Stimulated activated CD4-positive, alpha-beta T cell treated with anti-CD3 and anti-CD28 coated beads, Interleukin-15, amount 100 ng/mL, for 48 hours (primary cell): ENCODE results near the gene CYP11A1.
A peak's percentile ranks its signal among the peaks of the same experiment; 100 is the strongest.
"Not testable (repeated sequence)": the region's sequence is repeated elsewhere in the genome, so short reads cannot be mapped to it uniquely, and the experiment has no call there.

Experiments
- DNase-seq, 2 donors: peaks; one replicate each; pipeline ENCODE4 v3.0.0-alpha.2; 2020; ENCODE audit warnings: low read depth in 2 of 2

The CYP11A1 gene

DNA sequence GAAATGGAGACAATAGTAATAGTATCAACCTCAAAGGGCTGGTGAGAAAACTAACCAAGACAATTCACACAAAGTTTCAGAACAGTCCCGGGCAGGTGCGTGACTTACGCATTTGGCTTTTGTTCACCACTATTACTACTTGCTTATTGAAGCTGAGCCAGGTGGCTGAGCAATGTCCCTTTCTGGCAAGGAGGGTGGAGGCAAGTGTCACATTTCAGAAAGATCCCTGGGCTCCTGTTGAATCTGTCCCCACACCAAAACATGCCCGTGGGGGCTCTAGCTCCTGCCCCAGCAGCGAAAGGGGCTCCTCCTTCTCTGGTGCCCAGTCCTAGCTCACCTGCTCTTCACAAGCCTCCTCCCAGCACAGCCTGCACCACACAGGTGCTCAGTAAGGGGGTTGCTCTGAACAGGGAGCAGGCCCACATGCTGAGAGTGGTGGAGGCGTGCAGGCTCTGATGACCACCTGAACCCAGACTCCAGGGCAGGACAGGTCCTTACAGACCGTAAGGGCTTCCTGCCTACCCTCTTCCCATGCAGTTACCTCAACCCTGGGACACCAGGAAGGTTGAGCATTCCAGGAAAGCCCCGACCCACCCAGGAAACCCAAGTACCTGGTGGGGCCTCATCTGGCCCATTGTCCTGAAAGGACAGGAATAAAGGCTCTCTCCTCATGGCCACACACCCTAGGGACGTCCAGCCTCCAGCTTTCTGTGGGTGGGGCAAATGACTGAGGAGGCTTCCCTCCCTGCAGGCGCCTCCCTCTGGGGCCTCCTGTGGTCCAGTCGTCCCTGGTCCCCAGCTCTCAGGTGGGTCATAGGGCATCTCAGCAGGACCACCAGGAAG lies 33.7 kb upstream of the CYP11A1 start:
- peak in 1 of 2 donors; percentile 52 for DNase-seq

DNA sequence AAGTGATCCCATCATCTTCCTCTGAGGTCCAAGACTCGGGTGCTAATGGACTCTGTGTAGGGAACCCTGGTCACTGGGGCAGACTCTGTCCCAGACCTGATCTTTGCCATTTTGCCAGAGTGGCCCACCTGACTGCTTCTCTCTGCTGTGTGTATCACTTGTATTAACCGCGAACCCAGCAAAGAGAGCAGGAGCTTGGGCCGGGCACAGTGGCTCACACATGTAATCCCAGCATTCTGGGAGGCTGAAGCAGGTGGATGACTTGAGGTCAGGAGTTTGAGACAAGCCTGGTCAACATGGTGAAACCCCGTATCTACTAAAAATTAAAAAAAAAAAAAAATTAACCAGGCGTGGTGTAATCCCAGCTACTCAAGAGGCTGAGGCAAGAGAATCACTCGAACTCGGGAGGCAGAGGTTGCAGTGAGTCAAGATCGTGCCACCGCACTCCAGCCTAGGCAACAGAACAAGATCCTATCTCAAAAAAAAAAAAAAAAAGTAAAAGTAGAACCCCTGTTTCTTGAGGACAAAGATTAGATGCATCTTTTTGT lies 32.9 kb upstream of the CYP11A1 start:
- no peak for DNase-seq

DNA sequence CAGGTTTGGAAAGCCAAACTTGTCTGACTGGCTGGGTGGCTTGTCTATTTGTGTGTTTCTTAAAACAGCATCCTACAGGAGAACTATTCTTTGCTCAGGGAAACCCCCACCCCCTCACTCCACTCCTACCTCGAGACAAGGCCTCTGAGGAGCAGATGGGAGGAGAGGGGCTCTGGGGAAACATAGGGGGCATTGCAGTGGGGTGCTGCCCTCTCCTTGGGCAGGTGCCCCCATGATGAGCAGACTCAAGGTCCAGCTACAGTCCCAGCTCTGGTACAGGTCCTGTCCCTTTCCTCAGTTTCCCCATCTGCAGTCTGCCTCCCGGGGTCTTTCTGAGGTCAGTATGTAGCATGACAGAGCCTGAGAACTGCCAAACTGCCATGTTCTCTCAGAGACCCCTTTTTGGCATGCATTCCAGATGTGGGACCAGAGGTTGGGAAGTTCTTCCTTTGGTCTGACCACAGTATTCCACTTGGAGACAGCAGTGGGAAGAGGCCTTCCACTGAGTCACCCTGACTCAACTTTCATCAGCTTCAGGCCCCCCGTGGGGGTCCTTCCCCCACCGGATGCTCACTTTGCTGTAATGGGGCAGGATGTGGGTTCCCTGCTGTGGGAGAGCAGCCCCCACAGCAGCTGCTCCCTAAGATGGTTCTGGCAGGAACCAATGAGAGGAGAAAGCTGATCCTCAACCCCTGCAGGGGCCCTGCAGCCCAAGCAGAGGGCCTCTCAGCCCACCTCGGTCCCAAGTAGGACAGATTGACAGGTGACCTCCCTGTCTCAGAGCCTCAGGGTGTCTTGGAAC lies 32.3 kb upstream of the CYP11A1 start:
- peak in 1 of 2 donors; percentile 51 for DNase-seq

DNA sequence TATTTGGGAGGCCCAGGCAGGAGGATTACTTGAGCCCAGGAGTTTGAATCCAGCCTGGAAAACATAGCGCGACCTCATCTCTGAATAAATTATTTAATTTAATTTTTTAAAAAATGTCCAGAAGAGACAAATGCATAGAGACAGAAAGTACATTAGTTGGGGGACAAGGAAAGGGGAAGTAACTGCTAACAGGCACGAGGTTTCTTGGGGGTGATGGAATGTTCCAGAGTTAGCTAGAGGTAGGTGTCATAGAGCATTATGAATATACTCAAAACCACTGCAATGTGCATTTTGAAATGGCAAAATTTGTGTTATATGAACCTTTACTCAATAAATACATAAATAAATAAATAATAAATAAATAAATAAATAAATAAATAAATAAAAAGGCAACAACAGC lies 31.7 kb upstream of the CYP11A1 start:
- DNase-seq: no peak

DNA sequence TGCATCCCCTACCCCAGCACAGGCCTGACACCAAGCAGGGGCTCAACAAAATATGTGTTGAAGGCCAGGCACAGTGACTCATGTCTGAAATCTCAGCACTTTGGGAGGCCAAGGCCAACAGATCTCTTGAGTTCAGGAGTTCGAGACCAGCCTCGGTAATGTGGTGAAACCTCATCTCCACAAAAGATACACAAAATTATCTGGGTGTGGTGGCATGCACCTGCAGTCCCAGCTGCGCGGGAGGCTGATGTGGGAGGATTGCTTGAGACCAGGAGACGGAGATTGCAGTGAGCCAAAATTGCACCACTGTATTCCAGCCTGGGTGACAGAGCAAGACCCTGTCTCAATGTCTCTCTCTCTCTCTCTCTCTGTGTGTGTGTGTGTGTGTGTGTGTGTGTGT lies 30.7 kb upstream of the CYP11A1 start:
- DNase-seq: no peak

DNA sequence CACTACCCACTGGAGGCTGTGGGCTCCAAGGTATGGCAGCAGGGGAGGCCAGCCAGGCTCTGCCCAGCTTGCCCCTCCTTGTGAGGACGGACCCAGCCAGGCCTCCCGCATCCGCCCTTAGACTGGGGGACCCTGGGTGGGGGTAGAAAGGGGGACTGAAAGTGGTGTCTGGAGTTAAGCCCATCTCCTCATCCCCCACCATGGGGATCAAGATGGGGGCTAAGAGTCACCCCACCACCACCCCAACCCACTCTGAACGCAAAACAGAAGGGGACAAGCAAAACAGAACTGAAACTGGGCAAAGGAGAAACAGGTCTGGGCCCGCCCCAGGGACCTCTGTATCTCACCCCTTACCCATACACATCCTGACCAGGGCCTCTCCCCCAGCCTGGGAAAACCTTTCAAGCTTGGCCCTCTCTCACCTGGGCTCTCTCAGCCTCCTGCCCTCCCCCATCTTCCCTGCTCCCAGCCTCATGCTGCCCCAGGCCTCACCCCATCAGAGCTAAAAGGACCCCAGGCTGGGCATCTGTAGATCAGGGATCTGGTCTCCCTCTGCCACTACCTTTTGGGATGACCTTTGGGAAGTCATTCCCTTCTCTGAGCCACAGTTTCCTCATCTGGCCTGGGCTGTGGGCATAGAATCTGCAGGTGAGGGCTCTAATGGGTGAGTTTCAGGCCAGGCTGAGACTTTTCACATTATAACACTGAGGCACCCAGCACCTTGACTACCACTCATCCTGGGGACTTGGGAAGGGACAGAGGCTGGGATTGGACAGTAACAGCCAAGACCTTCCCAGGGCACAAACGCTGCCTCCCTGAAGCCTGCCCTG lies 30.0 kb upstream of the CYP11A1 start:
- no peak for DNase-seq

DNA sequence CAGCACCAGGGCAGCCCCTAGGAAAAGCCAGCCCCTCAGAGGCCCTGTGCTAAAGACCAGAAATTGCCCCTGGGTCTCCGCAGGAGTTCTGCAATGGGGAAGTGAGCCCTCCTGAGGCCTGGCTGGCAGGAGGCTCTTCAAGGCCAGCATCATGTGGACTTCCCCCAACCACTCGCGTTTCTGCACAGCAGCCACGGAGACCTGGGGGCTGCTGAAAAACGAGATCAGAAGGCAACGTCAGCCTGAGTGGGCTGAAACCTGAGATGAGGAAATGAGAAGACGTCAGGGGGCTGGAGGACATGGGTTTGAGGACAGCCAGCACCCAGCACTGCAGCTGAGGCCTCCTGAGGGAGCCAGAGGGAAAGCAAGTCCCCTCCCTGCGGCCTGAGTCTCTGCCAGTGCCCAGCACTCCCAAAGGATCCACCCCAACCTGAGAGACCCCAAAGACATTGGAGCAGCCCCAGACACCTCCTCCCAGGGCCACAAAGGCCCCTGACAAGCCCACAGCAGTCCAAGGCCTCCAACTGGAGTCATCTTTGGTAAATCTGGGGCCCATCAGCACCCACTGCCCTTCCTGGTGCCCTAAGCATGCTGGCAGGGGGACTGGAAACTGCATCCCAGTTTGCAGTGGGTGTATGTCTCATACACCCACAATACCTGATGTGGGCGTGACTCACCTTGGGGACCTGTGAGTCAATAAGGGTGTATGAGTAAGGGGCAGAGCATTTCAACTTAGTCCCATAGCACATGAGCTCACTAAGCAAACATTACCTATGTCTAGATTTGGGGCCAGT lies 29.2 kb upstream of the CYP11A1 start:
- peak in 1 of 2 donors; percentile 64 for DNase-seq

DNA sequence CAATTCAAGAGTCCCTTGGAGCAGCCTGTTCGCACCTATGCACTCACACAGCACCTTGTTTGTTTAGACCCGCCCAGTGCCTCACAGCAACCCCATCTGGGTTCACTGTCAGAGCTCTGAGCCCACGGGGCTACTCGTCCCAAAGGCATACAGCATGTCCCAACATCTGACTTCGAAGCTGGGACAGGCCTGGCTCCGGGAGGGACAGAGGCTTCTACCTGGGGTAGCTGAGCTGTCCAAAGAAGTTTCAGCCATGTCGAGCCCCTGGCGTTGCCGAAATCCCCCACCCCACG lies 28.6 kb upstream of the CYP11A1 start:
- no peak for DNase-seq

DNA sequence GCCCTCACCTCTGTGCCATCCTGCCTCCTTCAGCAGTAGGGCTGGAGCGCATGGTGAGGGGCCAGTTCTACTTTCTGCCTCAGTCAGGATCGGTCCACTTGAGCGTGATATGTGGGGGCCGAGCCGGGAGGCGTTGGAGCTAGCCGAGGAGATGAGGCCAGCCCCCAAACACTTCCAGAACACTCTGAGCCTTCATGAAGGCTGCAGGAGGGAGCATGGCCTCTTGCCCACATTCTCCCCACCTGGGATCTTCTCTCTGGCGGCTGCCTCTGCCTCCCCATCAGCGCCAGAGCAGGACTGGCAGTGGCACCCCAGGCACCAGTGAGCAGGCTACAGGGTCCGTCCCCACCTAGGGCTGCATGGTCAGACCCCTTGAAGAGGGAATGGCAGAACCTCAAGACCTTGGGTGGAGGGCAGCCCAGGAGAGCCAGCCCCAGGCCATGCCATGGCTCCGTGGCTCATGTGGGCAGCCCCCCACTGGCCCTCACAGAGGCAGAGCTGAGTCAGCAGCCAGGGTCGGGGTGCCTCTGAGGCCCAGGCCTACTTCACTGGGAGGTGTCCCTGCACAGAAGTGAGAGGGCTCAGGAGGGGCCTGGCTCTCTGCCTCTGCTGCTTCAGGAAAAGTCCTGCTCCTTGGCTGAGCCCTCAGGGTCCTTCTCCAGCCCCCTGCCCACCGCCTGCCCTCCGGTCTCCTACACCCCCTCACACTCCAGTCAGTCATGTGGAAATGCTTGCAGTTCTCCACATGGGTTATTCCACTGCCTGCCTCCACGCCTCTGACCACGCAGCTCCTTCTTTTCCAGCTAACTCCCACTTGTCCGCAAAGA lies 28.1 kb upstream of the CYP11A1 start:
- DNase-seq: no peak

DNA sequence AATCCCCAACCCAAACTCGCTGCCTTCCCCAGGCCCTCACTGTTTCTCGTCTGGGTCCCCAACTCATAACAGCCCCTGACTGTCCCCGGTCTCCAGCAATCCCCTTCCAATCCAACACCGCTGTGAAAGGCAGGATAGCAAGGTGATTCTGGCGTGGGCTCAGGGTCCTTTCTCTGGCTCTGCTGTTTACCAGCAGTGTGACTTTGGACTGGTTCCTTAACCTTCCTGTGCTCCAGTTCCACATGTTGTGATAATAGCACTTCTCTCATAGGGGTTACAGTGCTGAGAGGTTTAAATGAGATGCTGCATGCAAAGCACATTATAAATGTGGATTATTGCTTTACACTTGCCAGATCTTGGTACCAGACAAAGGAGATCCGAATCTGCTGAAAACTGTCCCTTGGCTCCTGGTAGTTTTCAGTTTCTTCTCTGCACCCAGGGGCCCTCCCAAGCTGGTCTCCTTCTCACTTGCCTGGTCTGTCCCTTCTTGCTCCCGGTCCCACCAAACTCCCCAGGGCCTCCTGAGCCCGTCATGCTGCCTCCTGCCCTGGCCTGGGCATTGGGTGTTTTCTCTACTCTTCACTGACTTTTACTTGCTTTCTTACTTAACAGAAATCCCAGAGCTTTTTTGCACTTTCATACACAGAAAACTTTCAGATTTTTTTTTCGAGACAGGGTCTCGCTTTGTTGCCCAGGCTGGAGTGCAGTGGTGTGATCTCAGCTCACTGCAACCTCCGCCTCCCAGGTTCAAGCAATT lies 26.8 kb upstream of the CYP11A1 start:
- DNase-seq: no peak

DNA sequence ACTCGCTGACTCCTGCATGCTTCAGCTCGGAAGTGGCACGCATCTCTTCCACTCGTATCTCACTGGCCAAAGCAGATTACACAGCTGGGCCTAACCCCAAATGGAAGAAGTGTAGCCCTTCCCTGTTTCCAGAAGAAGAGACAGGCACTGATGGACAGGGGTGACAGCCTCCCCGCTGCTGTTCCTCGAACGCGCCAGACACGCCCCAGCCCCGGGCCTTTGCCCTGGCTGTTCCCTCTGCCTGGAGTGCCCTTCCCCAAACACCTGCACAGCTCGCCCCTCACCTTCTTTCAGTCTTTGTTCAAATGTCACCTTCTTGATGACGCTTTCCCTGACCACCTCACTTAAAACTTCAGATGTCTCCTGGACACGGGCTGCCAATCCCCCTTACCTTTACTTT lies 26.0 kb upstream of the CYP11A1 start:
- no peak for DNase-seq

DNA sequence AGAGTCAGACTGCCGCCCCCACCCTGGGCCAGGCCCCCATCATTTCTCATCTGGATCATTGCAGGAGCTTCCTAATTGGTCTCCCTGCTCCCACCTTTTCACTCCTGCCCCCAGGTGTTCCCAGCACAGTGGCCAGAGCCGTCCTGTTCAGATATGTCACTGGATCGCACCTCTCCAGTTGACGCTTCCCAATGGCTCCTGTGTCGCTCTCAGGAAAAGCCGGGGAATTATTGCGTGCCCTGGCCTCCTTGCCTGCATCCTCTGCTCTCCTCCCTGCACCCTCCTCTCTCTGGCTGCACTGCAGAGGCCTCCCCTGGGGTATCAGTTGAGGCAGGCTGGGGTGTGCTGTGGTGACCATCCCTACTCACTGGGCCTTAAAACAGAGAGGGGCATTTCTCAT lies 25.5 kb upstream of the CYP11A1 start:
- no peak for DNase-seq

DNA sequence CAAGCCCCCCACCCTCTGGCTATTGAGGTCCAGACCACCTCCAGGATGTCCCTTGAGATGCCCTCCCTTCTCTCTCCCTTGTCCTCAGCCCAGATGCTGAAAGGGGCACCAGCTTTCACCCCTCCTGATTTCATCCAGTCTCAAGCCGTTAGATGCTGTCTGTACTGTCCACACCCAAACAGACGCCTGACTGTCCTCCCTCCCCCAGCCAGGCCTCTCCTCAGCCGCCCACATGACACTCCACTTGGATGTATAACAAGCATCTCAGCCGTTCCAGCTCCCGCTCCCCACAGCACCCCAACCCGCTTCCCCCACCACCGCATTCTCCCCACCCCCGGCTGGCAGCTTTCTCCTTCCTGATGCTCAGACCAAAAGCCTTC lies 25.0 kb upstream of the CYP11A1 start:
- no peak for DNase-seq

DNA sequence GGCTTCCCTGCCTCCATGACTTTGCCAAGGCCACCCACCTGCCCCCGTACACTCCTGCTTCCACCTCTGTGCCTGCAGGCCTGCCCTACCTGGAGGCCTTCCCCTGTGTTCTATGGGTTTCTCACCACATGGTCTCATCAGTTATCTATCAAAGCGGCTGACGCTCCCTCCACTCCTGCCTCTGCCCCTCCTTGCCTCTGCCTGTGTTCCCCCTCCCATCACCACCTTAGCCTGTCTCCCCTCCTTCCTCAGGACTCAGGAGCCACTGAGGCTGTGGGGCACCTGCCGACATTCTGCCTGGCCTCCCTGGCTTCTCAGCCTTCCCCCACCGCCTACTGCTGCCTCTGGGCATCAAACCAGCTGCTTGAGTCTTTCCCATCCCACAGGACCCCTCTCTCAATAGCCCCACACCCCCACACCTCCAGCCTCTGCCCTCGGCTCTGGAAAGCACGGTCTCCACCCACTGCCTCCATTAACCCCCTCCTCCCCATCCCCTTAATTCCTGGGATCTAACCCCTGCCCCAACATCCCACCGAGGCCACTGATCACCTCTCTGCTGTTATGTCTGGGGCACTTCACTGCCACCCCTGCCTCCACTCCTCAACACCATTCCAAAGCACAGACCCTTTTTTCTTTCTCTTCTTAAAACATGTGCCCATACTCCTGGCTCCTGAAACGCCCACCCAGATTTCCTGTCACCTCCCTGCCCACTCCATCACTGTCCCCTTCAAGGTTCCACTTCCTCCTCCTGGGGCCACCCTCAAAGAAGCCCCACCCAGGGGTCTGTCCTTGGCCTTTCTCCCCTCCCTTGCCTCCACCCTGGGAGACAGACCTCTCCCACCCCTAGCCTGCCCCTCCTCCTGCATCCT lies 24.4 kb upstream of the CYP11A1 start:
- DNase-seq: no peak

DNA sequence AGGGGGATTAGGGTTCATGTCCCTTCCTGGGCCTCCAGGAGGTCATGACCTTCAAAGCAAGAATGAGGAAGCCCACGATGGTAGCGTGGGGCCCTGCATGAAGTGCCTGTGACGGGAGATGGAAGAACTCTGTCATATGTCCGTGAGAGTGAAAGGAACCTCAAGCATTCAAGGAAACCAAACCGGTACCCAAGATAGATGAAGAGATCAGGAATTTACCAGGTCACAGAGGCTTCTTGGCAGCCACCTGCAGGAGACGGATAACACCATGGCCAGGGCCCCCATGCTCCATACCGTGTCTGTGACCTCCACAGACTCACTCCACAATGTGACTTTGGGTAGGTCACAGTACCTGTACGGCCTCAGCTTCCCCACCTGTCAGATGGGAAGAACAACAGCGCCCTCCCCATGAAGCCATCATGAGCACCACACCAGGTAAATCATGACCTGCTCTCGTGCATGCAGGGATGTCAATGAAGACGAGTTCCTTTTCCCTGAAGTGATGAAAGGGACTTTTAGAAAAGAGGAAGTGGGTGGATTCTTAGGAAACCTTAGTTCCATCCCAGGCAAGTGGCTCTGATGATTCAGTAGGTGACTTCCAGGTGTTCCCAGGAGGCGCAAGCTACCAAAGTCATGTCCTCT lies 23.3 kb upstream of the CYP11A1 start:
- DNase-seq: no peak

DNA sequence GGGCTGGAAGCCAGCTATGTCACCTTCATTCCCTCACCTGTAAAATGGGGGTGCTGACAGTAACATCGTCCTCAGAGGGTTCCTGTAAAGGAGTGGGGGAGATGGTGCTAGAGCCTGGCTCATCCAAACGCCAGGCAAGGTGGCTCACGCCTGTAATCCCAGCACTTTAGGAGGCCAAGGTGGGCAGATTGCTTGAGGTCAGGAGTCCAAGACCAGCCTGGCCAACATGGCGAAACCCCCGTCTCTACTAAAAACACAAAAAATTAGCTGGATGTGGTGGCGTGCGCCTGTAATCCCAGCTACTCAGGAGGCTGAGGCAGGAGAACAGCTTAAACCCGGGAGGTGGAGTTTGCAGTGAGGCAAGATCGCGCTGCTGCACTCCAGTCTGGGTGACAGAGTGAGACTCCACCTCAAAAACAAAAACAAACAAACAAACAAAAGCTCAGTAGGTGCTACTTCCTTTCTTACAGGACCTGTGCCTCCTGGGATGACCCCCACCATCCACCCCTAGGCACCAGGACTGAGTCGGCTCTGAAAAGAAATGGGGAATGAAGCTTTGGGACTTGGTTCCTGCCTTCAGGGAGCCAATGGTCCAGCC lies 22.7 kb upstream of the CYP11A1 start:
- DNase-seq: not testable (repeated sequence)

DNA sequence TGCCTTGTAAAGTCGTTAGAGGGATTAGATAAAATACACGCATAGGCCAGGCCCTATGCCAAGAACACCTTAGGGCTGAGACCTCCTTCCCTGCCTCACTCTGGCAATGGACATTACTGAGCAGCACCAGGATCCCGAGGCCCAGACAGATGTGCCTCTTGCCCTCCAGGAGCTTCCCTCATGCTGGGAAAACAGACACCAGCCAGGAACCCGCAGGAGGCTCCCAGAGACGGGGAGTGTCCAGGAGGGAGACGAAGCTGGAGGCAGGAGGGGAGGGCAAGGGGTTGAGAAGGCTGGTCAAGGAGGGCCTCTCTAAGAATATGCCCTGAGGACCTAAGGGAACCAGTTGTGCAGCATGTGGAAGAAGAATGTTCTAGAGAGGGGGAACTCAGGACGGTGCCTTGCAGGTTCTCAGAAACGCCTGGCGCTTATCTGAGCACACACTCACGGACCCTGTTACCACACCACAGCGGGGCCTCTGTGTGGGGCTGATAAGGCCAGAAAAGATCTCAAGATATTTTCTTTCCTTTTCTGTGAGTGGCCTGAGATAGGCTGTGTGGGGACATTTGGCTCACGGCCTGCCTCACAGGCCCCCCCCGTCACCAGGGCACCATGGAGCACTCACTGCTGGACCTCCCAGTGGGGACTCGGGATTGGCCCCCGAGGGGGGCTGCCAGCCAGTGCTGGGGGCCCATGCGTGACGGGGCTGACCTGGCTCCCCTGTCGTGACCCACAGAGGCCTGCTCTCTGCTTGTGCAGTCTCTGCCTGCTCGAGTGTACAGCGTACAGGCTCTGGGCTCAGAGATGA lies 22.0 kb upstream of the CYP11A1 start:
- DNase-seq: no peak
